Measurements from ENCODE around the gene DYNC2LI1. TPM values are rescaled to one million over a fixed set of nuclear protein-coding genes. Genes with fewer than 3 reads are reported as not detected.

DYNC2LI1 gene
- polyA plus RNA-seq, 5 donors = 68.2 to 113 (median 101) TPM

GRCh38 chr2:43841949-43842865 lies 68.4 kb downstream of the DYNC2LI1 start:
- no peak for DNase-seq

- DNase-seq = no peak
Measured at GRCh38 chr2:43842866-43843226, 69.0 kb downstream of the DYNC2LI1 start.

GRCh38 chr2:43845181-43845580 lies 71.3 kb downstream of the DYNC2LI1 start:
- no peak for DNase-seq

GRCh38 chr2:43846140-43846793 lies 72.4 kb downstream of the DYNC2LI1 start:
- no peak for DNase-seq

- no peak for DNase-seq
Measured at GRCh38 chr2:43848214-43848613, 74.4 kb downstream of the DYNC2LI1 start.

- DNase-seq = no peak
Measured at GRCh38 chr2:43851011-43851980, 77.5 kb downstream of the DYNC2LI1 start.

- no peak for DNase-seq
Measured at GRCh38 chr2:43852196-43852730, 78.4 kb downstream of the DYNC2LI1 start.

- DNase-seq = no peak
Measured at GRCh38 chr2:43853141-43854081, 79.6 kb downstream of the DYNC2LI1 start.

- no peak for DNase-seq
Measured at GRCh38 chr2:43854671-43855070, 80.8 kb downstream of the DYNC2LI1 start.

- DNase-seq = no peak
Measured at GRCh38 chr2:43855292-43855691, 81.5 kb downstream of the DYNC2LI1 start.

Other genes starting within 250 kb of the DYNC2LI1 start
- gene THADA, start 178.0 kb upstream of the DYNC2LI1 start, polyA plus RNA-seq (ENCODE audit: insufficient read depth in 1 of 5, insufficient read length in 5 of 5, low replicate concordance in 1 of 5) = 10 to 100 TPM; 33.8 to 42.1 (median 36.6) TPM
- gene PLEKHH2, start 136.8 kb upstream of the DYNC2LI1 start, polyA plus RNA-seq (ENCODE audit: insufficient read depth in 1 of 5, insufficient read length in 5 of 5, low replicate concordance in 1 of 5) = 100 to 1,000 TPM; 142 to 342 (median 246) TPM
- 1 to 10 TPM; 1.6 to 2.8 (median 2.4) TPM for gene C1GALT1C1L, start 97.6 kb upstream of the DYNC2LI1 start, polyA plus RNA-seq (ENCODE audit: insufficient read depth in 1 of 5, insufficient read length in 5 of 5, low replicate concordance in 1 of 5)
- under 1 TPM; 0.33 to 0.50 (median 0.41) TPM for gene ABCG5, start 64.8 kb downstream of the DYNC2LI1 start, polyA plus RNA-seq (ENCODE audit: insufficient read depth in 1 of 5, insufficient read length in 5 of 5, low replicate concordance in 1 of 5)
- under 1 TPM; 0.41 to 0.70 (median 0.59) TPM for gene ABCG8, start 64.9 kb downstream of the DYNC2LI1 start, polyA plus RNA-seq (ENCODE audit: insufficient read depth in 1 of 5, insufficient read length in 5 of 5, low replicate concordance in 1 of 5)
- gene LRPPRC, start 221.9 kb downstream of the DYNC2LI1 start, polyA plus RNA-seq (ENCODE audit: insufficient read depth in 1 of 5, insufficient read length in 5 of 5, low replicate concordance in 1 of 5) = 100 to 1,000 TPM in 4 of 5 donors, 10 to 100 TPM in 1; 87.2 to 109 (median 102) TPM

Data from right lung (tissue), 5 donors.